HK-2 (cell line): ENCODE data around the gene GALNTL6.
"Not testable (repeated sequence)": the region's sequence is repeated elsewhere in the genome, so short reads cannot be mapped to it uniquely, and the experiment has no call there.

Experiments used
- DNase-seq: peaks from one replicate; pipeline ENCODE4 v3.0.0-alpha.2; 2018; ENCODE audit not compliant: unreplicated experiment

Gene GALNTL6

GRCh38 chr4:172390331-172390730, 577.1 kb downstream of the GALNTL6 start:
- no peak for DNase-seq

- DNase-seq, result no peak
Measured at GRCh38 chr4:172392741-172393140, 579.5 kb downstream of the GALNTL6 start.

- no peak for DNase-seq
Measured at GRCh38 chr4:172393220-172393619, 580.0 kb downstream of the GALNTL6 start.

- DNase-seq, result no peak
Measured at GRCh38 chr4:172404676-172405075, 591.5 kb downstream of the GALNTL6 start.

GRCh38 chr4:172410363-172410762, 597.2 kb downstream of the GALNTL6 start:
- DNase-seq, result no peak

GRCh38 chr4:172411149-172411548, 597.9 kb downstream of the GALNTL6 start:
- no peak for DNase-seq

GRCh38 chr4:172412851-172413580, 599.8 kb downstream of the GALNTL6 start:
- no peak for DNase-seq

GRCh38 chr4:172428979-172429378, 615.8 kb downstream of the GALNTL6 start:
- DNase-seq, result not testable (repeated sequence)

- DNase-seq, result no peak
Measured at GRCh38 chr4:172480471-172480870, 667.3 kb downstream of the GALNTL6 start.

- DNase-seq, result no peak
Measured at GRCh38 chr4:172481802-172482508, 668.8 kb downstream of the GALNTL6 start.

- no peak for DNase-seq
Measured at GRCh38 chr4:172485007-172485406, 671.8 kb downstream of the GALNTL6 start.

GRCh38 chr4:172486531-172486930, 673.3 kb downstream of the GALNTL6 start:
- no peak for DNase-seq

- no peak for DNase-seq
Measured at GRCh38 chr4:172489861-172490260, 676.7 kb downstream of the GALNTL6 start.

GRCh38 chr4:172495769-172496168, 682.6 kb downstream of the GALNTL6 start:
- DNase-seq, result no peak

GRCh38 chr4:172497321-172497720, 684.1 kb downstream of the GALNTL6 start:
- DNase-seq, result no peak

GRCh38 chr4:172514011-172514410, 700.8 kb downstream of the GALNTL6 start:
- no peak for DNase-seq

- no peak for DNase-seq
Measured at GRCh38 chr4:172514801-172515200, 701.6 kb downstream of the GALNTL6 start.

GRCh38 chr4:172515266-172515879, 702.2 kb downstream of the GALNTL6 start:
- DNase-seq, result no peak

GRCh38 chr4:172517391-172517790, 704.2 kb downstream of the GALNTL6 start:
- no peak for DNase-seq

GRCh38 chr4:172521248-172521647, 708.0 kb downstream of the GALNTL6 start:
- no peak for DNase-seq

- DNase-seq, result no peak
Measured at GRCh38 chr4:172521680-172522079, 708.5 kb downstream of the GALNTL6 start.

- DNase-seq, result no peak
Measured at GRCh38 chr4:172543249-172543648, 730.0 kb downstream of the GALNTL6 start.

GRCh38 chr4:172546782-172547181, 733.6 kb downstream of the GALNTL6 start:
- DNase-seq, result no peak
